Fibroblast of the conjunctiva (primary cell): ENCODE data around the gene CSNK2A1.

Source experiments
- DNase-seq: peaks from one replicate; pipeline ENCODE4 v3.0.0-alpha.2; 2010; ENCODE audit warnings: low read depth

The CSNK2A1 gene

DNA sequence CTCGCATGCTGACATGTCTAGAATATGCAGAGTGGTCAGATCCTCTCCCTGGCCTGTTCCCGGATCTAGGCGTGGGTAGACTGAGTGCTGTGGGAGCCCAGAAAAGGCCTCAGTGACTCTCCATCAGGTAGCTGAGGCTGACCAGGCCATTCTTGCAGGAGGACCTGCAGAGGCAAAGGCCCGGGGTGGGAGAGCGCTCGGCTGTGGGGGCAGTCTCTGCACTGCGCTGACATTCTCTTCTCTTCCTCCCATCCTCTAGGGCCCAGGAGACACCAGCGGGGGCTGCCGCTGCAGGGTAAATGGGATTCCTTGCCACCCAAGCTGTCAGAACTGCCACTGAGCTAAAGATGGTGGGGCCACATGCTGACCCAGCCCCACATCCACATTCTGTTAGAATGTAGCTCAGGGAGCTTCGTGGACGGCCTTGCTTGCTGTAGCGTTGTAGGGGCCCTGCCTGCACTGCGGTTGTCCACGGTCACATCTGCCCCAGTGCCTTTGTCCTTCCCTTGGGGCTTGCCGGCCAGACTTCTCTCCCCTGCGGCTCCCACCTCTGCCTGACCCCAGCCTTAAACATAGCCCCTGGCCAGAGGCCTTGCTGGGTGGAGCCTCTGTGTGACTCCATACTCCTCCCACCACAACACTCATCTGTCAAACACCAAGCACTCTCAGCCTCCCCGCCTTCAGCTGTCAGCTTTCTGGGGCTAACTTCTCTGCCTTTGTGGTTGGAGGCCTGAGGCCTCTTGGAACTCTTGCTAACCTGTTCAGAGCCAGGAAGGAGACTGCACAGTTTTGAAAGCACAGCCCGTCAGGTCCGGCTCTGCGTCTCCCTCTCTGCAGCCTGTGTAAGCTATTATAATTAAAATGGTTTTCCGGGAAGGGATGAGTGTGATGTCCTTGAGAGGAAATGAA lies 113.2 kb downstream of the CSNK2A1 start:
- DNase-seq = no peak

DNA sequence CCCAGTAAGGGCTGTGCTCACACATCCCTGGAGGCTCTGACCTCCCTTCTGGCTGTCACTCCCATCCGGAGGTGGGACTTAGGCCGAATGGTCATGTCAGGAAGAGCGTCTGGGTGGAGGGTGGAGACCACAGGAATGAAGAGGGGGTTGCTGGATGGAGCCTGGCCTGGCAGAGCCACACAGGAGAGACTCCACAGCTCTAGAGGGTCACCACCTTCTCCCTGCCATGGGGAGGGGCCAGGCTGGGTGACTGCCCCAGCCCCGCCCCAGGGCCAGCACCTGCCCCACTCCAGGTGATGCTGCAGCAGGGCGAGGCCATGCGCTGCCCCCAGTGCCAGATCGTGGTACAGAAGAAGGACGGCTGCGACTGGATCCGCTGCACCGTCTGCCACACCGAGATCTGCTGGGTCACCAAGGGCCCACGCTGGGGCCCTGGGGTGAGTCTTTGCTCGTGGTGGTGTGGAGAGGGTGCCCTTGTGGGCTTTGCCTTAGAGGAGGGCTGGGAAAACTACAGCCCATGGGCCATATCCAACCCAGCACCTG lies 114.9 kb downstream of the CSNK2A1 start:
- no peak for DNase-seq

DNA sequence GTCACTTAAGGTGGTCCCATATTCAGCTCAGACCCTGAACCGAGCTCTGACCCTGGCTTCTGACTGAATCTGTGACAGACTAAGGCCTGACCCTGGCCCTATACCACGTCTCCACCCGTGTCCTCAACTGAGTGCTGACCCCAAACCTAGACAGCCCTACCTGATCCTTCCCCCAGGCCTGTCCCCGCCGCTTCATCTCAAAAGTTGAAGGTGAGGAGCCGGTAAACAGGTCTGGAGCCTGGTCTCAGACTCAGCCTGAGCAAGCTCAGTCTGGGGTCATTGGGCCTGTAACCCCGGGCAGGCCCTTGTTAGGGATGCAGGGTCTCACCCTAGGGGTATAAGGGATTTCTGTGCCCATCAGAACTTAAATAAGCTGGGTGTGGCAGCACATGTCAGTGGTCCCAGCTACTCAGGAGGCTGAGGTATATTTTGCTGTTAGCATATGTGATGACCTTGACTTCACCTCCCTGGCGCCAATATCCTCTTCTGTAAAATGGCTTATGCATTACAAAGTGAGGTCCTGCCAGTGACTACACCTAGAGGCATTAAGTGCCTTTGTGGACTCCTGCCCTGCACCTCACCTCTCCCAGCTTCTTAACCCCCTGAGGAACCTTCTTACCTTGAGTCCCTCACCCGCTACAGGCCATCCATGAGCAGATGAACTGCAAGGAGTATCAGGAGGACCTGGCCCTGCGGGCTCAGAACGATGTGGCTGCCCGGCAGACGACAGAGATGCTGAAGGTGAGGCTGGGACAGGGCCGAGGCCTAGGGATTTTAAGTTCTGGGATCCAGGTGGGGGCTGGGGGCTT lies 115.5 kb downstream of the CSNK2A1 start:
- DNase-seq = no peak

DNA sequence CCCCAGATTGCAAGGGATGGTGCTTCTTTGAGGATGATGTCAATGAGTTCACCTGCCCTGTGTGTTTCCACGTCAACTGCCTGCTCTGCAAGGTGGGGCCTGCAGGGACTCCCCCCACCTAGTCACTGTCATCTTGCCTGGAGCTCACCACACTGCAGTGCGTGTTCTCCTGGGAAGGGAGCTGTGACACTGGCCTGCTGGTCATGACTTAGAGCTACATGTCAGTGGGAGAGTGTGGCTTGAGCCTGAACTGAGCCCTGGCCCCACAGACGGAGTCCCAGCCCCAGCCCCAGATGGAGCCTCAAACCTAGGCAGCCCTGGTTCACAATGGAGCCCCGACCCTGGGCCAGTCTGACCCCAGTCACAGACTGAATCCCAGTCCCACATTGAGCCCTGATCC lies 116.2 kb downstream of the CSNK2A1 start:
- DNase-seq = no peak

DNA sequence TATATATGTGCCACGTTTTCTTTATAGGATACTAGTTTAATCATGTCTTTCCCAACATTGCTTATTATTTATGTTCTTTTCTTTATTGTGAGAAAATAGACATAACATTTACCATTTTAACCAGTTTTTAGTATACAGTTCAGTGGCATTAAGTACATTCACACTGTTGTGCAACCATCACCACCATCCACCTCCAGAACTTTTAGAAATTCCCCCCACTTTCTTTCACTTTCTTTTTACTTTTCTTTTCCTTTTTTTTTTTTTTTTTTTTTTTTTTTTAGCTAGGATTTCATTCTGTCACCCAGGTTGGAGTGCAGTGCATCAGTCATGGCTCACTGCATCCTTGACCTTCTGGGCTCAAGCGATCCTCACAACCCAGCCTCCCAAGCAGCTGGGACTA lies 117.0 kb downstream of the CSNK2A1 start:
- DNase-seq = no peak
